HG03571 (cell line): ENCODE data around the gene KDM7A.

Experiments used
- ATAC-seq: cut with Tn5 transposase; IDR thresholded peaks from one replicate; pipeline ENCODE4 v1.9.1; 2021; ENCODE audit not compliant: unreplicated experiment

The KDM7A gene

GRCh38 chr7:140058517-140058916, 118.3 kb downstream of the KDM7A start:
- ATAC-seq: no peak

GRCh38 chr7:140057143-140057535, 119.6 kb downstream of the KDM7A start:
- no peak for ATAC-seq

DNA sequence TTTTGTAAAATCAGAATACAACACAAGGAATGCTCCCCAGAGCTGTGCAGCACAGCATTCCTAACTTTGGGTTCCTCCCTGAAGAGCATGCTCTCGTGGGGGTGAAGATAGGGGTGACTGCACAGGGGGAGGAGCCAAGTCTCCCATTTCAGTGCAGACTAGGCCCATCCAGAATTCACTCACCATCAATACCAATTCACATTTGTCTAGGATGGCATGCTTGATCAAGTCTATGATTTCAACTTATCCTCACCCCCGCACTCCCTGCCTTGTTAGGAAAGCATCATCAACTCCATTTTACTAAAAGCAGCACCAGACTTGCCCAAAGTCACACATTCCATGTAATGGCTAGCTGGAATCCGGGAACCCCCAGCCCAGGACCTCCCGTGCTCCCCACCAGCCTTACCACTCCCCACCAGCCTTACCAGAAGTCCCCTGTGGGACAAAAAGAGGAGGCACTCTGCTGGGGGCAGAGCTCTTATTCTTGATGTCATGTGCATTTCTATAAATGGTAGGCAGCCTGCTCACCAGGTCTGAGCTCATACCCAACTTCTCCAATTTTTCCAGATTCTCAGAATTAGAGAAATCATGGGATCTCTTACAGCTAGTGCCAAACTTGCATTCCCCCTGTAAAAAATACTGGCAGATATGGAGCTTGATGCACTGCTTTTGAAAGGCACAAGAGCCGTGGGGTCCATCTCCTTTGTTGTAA, 120.2 kb downstream of the KDM7A start:
- ATAC-seq: no peak

DNA sequence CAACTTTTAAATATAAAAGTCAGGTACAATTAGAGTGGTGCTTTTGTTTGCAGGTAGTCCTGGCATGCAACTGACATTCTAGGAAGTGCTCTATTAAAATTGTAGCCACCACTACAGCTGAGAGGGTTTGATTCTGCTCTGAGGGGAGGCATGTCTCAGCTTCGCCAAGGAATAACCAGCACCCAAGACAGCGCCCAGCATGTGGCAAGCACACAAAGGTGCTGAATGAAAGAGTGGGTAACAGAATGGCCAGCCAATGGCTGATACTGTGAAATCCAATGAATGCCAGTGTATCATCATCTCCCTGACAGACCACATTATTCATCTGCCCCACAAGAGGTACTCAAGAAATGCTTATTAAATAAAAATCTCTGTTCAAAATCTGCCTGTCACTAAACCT, 121.0 kb downstream of the KDM7A start:
- no peak for ATAC-seq

DNA sequence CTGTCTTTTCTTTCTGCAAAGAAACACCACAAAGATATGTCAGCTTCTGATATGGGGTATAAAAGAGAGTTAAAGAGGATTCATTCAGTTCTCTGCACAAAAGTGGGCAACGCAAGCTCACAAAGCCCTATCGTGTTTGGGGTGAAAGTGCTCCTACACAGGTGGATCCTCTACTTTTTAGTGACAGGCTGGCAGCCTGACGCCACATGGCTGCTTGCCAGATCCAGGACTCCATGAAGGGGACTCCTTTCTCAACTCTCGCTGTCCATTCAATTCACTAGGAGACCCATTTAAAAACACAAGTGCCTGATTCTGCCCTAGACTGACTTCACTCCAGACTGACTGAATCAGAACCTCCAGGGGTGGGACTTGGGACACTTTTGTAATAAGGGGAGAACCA, 122.0 kb downstream of the KDM7A start:
- no peak for ATAC-seq

- peak; percentile 94 for ATAC-seq
Measured at GRCh38 chr7:140053812-140054539, 122.8 kb downstream of the KDM7A start.

DNA sequence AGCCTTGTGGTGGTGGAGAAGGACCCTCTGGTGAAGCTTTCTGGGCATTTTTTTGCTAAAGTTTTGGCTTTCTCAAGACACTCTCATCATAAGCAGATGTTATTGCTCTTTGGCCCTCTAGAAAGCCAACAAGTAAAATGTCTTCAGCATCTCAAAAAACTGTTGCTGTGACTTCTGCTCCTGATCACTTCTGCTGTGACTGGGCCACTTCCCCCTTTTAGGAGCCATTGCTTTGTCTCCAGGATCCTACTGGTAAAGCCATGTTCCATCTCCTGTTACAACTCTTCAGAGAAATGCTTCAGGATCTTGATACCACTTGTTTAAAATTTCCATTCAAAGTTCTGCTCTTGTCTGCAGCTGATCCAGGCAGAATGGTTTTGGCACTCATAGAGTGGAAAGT, 125.0 kb downstream of the KDM7A start:
- ATAC-seq: no peak

GRCh38 chr7:140050100-140050499, 126.7 kb downstream of the KDM7A start:
- no peak for ATAC-seq

DNA sequence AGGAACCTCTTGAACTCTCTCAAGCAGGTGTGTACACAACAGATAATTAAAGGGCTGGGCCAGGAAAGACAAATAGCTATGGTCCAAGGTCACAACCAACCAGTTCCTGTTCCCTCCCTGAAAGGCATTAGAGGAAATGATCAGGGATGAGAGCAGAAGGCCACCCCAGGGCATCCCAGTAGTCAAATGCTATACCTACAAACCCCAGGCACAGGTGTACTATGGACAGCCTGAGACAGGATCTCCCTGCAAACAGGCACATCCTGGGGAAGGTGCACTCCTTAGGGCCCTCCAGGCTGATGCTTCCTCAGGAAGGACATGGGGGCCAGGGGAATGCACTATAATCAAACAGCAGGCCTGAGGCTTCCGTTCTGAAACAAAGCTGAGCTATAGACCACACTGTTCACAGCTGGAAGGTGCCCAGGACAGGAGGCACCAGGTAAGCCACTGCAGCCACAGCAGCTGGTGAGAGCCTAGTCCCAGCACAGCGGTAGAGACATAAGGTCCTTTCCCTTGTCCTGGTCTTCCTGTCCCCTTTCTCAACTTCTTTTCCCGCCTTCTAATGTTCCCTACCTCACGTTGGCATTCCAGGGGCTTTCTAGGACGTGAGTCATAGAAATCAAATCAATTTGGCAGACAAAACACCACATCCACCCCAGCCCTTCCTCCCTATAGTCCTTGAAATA, 127.3 kb downstream of the KDM7A start:
- ATAC-seq: no peak

GRCh38 chr7:140048989-140049338, 127.8 kb downstream of the KDM7A start:
- no peak for ATAC-seq

- no peak for ATAC-seq
Measured at GRCh38 chr7:140048138-140048537, 128.6 kb downstream of the KDM7A start.

DNA sequence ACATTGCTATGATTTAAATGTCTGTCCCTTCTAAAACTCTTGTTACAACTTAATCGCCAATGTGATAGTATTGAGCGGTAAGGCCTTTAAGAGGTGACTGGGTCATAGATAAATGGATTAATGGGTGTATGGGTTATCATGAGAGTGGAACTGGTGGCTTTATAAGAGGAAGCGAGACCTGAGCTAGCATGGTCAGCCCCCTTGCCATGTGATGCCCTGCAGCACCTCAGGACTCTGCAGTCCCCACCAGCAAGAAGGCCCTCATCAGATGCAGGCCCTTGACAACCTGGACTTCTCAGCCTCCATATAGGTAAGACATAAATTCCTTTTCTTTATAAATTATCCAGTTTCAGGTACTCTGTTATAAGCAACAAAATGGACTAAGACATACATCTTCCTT, 129.6 kb downstream of the KDM7A start:
- ATAC-seq: no peak

DNA sequence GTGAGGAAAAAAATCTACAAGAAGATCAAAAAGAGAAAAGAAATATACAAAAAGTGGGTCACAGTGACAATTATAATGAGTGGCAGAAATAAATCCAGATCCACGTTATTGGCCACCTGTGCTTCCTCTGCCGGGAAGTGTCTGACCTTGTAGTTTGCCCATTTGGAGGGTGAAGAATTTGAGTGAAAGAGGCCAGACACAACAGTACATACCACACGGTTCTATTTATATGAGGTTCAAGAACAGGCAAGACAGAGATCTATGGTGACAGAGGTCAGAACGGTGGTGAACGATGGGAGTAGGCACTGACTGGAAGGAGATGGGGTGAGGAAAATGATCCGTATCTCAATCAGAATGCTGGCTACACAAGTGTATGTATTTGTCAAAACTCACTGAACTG, 131.1 kb downstream of the KDM7A start:
- ATAC-seq: no peak

- no peak for ATAC-seq
Measured at GRCh38 chr7:140044251-140044650, 132.5 kb downstream of the KDM7A start.

DNA sequence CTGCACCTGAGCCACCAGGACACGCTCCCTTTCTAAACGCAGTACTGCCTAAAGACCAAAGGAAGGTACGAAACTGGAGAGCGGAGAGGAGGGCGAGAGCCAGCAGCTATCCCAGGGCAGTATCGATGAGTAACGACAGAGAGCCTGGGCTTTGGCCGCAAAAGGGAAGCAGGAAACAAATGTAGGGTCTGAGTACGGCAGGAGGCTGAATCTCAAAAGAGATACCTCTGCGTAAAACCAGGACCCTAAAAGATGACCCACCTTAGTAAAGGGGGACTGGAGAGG, 134.5 kb downstream of the KDM7A start:
- ATAC-seq: no peak

- ATAC-seq: no peak
Measured at GRCh38 chr7:140041659-140042385, 135.0 kb downstream of the KDM7A start.

DNA sequence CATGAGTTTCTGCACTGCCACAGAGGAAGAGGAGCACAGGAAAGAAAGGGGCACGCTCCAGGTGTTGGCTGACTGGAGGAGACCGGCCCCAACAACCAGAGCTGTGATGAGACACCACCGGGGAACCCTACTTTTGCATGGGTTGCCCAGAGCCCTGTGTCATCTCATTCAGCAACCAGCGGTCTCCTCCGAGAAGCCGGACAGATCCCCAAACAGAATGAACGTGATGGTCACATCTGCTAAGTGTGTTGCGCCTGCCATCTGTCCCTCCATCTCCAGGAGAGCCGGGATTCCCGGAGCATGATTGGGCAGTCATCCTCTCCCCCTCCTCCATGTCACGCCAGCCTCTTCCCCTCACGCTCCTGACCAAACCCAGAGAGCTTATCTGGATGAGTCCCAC, 136.9 kb downstream of the KDM7A start:
- no peak for ATAC-seq

DNA sequence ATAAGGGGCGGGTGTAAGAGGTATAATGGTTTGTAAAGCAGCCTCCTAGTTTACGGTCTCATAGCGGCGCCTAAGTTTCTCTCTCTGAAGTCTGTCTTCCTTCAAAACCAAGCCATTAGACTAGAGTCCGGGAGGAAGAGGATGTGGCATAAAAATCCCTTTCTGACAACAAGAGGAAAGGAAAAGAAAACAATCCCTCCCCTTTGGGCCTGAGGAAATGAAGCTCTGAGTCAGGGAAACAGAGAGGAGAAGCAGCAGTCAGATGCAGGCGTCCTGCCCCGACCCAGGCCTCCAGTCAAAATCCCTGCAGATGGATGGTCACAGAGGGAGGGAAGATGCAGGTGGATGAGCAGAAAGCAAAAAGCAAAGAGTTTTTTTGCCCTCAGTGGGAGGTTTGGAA, 137.7 kb downstream of the KDM7A start:
- no peak for ATAC-seq

DNA sequence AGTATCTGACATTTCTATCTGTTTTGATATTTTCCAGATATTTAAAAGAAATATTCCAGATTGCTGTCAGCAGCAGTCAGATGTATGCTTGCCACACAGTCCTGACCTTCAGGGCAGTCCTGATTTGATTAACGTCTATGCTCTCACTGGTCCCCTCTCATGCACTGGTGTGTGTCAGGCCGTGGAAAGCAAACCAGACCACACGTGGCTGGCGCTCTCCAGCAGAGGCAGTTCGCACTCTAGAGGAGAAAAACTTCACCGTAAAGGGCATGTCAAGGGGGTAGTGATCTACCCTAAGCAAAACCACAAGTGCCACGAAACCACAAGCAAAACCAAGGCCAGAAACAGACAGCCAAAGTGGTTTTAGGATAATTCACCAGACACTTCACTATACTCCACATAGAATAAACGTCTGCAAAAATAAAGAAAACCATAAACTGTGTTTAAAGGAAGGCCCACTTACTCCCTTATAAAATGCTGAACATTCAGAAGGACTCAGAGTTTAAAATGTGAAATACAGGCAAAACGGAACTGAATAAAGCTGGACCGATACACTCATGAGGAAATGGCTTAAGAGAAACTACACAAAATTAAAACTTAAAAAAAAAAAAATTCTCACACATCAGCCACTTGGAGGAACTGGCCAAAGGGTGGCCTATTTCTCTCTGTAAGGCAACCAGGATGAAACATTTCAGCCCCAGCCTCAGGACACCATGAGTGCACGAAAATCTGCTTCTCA, 140.4 kb downstream of the KDM7A start:
- peak; percentile 61 for ATAC-seq

DNA sequence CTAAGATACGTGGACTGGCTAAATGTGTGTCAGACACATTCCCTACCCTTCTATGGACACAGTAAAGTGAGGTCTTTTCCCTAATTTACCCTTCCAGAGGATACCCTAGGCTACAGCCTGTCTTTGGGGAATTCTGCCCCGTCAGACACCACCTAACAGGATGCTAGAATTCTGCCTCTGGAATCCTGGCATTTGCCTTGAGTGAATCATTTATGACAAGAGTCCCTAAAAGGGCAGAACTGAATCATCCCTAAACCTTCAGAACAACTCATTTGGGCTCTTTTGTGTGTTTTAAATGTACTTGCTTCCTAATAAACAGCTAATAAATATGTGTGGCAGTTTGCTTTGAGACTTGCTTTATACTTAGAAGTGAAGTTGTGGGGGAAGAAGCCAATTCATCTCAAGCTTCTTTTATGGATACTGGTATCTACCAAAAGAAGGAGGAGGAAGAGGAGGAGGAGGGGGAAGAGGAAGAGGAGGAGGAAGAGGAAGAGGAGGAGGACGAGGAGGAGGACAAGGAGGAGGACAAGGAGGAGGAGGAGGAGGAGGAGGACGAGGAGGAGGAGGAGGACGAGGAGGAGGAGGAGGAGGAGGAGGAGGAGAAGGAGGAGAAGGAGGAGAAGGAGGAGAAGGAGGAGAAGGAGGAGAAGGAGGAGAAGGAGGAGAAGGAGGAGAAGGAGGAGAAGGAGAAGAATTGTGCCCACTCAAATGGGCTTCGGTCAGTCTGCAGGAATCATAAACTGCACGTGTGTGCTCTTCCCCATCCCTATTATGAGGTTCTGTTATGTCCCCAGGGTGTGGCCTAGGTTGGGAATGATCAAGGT, 141.2 kb downstream of the KDM7A start:
- no peak for ATAC-seq
